Stimulated activated CD4-positive, alpha-beta T cell treated with anti-CD3 and anti-CD28 coated beads, Interleukin-2, amount 100 ng/mL, for 24 hours (primary cell): ENCODE results near the gene NADSYN1.
A peak's percentile ranks its signal among the peaks of the same experiment; 100 is the strongest.

ENCODE experiments used
- DNase-seq, 2 donors: peaks; one replicate each; pipeline ENCODE4 v3.0.0-alpha.2; 2020

Gene NADSYN1

DNA sequence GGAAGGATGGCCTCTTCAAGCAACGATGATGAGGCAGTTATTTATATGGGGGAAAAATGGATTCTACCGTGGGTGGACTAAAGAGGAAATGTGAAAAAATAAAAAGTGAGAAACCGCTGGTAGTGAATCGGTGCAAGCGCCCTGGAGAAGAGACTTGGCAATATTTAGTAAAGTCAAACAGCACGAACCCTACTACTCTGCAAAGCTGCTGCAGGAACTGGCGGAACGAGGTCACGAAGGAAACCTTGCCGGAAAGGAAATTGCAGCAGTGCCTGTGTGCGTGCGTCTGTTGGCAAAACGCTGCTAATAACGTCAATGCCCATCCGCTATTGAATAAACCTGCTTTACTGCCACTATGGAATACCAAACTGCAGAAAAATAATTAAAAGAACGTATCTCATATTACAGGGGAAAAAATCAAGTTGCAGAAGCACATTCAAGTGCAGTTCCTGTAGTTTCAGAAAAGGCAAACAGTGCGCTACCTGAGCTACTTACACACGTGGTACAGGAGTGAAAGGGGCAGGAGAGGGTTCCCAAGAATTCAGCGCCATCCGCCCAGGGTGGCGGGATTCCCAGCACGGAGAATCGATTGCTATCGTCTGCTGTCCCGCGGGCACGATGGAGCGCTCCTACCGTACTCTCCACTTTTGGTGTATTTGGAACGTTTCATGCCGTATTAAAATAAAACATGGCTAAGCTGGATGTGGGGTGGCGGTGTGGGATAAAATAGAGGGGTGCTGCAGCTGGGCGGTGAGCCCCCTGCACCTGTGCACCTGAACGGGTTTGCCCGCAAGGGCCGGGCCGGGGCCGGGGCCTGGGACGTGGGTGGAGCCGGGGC lies 585 bp upstream of the NADSYN1 start:
- peak; percentile 47 to 51 for DNase-seq

DNA sequence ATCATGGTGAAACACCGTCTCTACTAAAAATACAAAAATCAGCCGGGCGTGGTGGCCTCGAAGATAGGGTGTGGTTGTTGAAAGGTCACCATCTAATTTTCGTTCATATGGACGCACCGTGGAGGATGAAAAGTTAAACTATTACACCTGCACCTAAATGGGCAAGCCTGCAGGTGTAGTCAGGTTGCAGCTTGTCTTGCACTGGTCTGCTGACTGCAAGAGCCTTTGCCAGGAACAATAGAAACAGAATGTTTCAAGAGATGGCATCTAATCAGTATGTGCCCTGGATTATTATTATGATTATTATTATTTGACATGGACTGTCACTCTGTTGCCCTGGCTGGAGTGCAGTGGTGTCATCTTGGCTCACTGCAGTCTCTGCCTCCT lies 908 bp downstream of the NADSYN1 start:
- DNase-seq: no peak

DNA sequence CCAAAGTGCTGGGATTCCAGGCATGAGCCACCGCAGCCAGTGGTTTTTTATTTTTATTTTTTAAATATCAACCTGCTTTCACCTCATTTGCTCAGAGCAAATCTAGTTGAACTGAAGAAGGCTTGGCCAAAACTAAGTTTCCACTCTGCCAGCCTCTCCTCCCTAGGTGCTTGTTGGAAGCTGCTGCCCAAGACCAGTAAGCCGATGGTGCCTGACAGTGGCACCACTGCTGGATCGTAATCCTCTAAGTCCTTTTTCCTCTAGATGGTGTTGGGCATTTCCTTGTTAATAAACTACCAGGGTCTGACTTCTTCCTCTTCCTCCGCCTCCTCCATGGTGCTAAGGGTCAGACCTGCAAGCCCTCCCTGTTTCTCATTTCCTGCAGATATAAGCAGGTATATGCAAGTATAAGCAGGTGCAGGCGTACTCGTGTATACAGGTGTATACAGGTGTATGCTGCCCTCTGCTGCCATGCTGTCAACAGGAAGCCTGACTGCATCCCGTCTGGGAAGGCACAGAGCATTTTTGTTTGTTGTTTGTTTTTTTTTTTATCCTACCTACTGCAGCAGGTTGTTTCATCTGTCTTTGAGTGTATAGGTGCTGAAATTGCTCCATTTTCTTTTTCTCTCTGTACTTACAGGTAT lies 1.6 kb downstream of the NADSYN1 start:
- DNase-seq: peak in 1 of 2 donors; percentile 26

DNA sequence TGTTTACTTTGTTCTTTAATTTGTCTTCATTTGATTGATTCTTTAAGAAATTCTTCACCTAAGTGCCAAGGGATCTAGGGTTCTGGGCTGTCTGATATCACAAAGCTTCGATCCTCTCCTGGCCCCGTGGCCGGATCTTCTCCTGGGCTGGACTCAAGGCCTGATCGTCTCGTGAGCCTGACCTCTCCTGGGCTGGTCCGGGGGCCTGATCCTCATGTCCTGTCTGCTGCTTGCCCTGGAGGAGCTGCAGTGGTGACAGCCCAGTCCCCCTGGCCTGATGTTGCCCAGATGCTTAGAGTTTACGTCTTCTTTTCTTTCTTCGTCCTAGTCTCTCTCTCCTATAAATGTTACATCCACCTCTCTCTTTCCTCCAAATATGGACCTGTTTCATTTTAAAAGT lies 3.3 kb downstream of the NADSYN1 start:
- no peak for DNase-seq

DNA sequence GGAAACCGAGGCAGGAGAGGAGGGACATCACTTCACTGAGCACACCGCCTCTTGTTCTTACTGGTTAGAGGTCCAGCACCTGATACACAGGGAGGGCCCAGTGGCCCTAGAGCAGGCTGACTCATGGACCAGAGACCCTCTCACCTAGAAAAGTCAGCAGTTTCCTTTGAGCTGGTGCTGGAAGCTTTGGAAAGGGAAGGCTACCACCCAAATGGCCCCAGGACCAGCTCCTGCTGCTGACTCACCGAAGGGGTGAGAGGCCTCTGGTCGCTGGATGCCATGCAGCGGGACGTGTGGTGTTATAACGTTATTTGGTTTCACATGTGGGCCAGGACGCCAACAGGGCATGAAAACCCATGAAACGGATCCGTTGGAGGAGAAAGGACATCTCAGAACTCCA lies 3.8 kb downstream of the NADSYN1 start:
- no peak for DNase-seq

DNA sequence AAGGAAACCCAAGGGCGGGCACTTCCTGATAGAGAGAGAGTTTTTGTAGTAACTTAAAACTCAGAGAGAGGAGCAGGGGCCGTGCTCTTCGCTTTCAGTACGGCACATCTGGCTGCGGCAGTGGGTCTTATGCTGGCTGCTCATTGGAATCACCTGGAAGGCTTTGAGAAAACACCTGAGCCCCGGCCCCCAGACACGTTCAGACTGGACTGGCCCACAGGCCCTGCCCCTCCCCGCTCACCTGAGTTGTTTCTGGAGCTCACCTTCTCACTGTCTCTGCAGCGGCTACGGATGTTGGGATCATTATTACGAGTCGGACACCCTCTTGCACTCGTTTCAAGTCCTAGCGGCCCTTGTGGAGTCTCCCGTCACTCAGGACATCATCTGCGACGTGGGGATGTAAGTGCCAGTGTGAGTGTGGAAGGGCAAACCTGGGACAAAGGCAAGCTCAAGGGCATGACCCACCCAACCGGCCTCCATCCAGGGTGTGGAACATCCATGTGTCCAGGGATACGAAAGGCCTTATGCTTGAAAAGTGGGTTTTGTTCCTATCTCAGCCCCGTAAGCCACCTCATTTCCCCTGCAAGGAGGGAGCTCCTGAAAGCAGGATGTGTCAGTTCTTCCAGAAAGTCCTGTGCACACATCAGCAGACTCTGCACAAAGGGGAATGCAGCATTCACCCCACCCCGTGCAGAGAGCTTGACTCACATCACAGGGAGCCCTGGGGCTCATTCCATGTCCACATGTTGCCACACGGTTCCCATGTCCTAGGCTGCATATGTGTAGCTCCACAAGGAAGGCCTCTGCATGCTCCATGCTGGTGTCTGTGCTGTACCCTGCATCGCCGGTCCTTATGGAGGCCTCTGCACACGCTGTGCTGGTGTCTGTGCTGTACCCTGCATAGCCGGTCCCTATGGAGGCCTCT lies 5.4 kb downstream of the NADSYN1 start:
- no peak for DNase-seq

DNA sequence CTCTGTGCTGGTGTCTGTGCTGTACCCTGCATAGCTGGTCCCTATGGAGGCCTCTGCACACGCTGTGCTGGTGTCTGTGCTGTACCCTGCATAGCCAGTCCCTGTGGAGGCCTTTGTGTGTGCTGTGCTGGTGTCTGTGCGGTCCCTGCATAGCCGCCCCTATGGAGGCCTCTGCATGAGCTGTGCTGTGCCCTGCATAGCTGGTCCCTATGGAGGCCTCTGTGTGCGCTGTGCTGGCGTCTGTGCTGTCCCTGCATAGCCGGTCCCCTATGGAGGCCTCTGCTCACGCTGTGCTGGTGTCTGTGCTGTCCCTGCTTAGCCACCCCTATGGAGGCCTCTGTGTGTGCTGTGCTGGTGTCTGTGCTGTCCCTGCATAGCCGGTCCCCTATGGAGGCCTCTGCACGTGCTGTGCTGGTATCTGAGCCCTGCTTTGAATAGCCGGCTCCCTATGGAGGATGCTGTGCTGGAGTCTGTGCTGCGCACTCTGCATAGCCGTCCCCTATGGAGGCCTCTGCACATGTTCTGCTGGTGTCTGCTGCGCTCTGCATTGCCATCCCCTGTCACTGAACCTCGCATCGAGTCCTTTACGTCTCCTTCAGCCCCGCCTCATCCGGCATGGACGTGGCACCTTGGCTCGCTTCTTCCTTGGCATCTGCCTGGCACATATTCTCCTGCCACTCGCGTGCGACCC lies 6.2 kb downstream of the NADSYN1 start:
- no peak for DNase-seq

DNA sequence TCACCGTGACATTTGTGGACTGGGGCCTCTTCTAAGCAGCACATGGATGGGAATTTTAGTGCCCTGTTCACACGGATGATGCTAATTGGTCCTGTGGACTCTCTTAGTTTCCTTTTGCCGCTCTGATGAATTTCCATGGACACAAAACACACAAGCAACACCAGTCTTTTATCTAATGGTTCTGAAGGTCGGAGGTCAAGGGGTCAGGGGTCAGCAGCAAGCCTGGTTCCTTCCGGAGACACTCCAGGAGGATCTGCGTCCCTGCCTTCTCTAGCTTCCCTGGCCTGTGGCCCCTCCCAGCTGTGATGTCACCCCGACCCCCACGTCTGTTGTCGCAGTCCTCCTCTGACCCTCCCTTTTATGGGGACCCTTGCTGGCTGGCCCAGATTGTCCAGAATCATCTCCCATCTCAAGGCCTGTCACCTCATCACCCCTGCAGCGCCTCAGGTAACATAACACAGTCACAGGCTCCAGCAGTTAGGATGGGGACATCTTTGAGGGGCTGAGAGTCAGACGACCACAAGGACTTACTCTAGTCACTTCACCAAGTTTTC lies 6.8 kb downstream of the NADSYN1 start:
- no peak for DNase-seq

DNA sequence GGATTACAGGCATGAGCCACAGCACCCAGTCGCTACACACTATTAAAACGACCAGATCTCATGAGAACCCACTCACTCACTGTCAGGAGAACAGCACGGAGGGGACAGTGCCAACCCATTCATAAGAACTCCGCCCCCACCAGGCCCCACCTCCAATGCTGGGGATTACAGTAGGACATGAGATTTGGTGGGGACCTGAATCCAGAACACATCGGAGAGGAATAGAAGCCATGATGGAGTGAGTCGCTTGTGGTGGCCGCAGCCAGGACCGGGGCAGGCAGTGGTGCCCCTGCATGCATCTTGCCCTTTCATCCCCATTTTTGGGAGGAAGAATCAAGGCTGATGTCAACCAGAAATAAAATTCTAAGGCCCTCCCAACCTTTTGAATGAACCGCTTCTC lies 8.7 kb downstream of the NADSYN1 start:
- DNase-seq: no peak

DNA sequence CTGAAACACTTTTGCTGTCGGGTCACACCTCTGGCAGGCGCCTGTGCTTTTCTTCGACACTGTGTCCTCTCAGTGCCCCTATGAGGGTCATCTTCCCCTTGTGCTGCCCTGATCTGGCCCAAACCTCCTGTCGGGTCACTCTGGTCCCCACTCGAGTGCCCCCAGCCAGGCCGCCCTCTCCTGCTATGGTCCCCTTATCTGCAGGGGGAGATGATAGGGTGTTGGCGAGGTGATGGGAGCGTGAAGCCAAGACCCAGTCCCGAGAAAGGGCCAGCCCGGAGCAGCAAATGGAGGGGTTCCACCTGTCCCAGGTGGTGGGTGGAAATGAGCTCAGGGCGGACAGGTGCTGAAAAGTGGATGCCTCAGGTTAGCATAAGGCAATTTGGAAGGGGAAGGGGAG lies 9.7 kb downstream of the NADSYN1 start:
- DNase-seq: no peak

DNA sequence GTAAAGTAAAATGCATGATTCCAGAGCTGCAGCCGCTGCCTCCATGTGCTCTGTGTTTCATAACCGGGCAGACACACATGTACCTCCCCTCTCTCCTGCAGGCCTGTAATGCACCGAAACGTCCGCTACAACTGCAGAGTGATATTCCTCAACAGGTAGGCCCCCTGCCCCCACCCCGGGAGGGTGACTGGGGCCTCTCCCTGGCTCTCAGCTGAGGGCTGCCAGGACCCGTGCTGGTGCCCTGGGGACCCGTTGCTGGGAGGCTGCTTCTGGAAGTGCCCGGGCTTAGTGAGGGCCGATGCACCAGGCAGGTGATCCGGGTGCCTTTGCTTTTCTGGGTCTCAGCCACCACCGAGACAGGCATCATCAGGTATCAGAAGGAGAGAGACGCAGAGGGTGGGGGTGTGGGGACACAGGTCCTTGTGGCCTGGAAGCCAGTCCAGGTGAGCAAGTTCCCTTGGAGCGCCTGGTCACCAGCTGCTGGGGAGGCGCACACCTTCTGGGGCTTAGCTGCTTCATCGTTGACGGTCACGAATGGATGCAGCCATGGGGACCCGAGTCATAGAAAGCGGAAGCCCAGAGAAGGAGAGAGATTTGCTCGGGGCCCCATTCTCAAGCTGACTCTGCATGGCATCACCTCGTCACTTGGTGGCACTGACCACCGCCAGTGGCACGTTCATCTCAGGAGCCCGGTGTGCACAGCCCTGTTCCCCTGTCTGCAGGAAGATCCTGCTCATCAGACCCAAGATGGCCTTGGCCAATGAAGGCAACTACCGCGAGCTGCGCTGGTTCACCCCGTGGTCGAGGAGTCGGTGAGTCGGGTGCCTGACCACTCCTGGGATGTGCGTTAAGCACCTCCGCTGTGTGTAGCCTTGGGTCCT lies 10.6 kb downstream of the NADSYN1 start:
- no peak for DNase-seq

DNA sequence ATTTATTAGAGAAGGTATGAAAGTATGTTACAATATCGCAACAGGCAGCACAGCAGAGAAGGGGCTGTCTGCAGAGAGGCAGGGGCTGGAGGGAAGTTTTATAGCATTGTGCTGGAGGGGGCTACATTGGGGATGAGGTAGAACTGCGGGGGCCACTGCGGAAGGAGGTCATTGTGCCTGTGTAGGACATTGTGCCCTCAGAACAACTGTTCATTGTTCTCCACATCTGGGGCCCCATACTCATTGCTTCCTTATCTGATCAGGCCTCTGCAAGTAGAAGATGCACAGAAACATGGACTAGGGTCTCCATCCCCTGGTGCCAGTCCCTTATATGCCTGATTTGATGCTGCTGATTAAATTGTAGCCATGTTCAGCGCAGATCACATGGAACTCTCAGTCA lies 12.1 kb downstream of the NADSYN1 start:
- no peak for DNase-seq

DNA sequence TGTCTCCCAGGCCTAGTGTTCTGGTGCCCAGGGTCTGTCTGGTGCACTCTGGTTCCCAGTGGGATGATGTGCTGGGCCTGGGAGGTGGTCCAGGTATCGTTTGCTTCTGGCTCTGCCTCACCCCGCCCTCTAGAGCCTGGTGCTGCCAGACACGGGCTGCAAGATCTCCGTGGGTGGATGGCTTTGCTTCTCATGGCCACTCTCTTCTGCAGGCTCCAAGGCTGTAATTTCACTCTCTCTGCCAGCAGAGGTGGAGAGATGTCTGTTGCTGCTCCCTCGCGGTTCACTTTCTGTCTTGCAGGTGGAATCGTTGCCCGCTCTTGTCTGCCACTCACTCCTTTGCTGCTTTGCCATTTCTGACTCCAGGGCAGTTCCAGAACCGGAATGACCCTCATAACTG lies 13.4 kb downstream of the NADSYN1 start:
- DNase-seq: no peak

DNA sequence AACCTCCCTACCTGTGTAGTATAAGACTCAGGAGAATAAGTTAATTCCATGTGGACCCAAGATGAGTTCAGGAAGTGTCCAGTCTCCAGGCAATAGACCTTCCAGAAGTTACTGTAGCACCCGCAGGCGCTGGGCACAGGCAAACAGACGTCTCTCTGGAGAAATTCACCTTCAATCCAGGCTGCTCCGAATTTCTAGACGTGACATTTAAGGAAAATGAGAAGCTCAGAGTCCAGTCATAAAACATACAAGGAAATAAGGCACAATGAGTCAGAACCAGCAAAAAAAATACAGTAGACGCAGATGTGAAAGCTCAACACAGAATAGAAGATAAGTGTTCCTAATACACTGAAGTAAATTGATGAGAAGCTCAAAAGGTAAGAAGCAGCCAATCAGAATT lies 14.2 kb downstream of the NADSYN1 start:
- DNase-seq: no peak

DNA sequence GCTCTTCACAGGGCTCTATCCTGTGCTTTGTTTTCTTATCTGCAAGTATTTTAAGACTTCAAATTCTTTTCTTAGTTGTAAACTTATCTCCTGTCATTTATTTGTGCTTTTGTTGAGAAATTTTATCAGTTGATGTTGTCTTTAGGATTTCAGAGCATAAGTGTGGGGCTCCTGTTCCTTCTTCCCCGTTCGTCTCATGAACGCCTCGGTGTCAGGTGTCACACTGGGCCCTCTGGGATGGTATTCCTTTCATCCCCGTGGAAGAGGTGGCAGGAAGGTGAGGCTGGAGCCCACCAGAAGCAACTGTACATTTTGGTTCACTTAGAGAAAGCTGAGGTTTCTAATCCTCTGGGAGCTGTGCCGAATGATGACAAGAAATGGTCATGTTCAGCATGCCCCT lies 17.9 kb downstream of the NADSYN1 start:
- no peak for DNase-seq

DNA sequence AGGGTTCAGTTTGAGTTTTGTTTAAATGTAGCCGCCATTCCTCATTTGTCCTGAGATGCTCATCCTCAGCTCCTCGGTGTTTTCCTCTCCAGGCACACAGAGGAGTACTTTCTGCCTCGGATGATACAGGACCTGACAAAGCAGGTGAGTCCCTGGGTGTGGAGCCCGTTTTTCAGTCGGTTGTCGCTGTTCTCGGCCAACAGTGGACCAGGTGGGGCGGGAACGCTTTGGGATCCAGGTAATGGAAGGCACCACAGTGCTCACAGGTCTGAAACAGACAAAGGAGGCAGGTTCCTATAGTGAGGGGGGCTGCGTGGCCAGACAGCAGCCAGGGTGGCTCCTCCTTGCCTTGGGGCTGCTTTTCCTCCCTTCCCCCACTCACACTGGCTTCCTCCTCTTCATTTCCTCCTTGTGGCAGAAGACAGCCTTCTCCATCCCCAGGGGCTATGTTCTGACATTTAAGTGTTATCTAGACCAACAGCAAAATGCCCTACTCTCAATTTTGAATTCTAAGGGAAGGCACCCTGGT lies 19.4 kb downstream of the NADSYN1 start:
- no peak for DNase-seq

DNA sequence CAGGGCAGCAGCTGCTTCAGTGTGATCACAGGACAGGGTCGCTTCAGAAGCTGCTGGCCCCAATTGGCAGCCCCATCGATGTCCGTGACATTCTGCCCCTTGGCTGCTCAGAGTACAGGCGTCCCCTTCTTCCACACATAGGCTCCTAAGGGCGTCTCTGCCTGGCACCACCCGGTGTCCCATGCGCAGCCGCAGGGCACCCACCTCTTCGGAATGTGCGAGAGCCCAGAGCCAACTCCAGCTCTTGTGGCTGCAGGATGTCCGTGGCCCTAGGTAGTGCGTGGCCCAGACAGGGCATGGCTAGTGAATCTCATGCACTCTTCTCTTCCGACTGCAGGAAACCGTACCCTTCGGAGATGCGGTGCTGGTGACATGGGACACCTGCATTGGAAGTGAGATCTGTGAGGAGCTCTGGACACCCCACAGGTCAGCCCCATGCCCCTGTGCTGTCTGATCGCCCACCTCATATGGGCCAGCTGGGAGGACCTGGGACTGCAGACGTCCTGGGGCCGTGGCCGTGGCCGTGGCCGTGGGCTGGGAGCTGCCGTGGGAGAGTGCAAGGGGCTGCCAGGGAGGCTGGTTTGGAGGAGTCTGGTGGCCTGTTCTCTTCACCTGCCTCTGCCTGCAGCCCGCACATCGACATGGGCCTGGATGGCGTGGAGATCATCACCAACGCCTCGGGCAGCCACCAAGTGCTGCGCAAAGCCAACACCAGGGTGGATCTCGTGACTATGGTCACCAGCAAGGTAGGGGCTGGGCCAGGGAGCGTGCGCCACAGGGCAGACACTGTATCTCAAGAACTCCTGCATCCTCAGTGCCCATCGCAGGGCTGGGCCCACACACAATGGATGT lies 20.2 kb downstream of the NADSYN1 start:
- DNase-seq: no peak

DNA sequence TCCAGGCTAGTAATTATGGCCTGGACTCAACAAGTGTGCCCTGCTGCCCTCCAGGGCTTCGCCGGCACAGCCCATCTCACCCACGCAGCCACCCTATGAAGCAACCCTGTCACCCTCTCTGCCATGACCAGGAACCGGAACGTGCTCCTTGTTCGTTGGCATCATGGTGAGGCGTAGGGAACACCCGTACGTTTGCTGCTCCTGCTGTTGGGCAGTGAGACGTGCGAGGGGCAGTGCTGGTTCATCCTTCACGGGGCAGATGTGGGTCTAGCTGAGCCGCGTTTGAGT lies 20.7 kb downstream of the NADSYN1 start:
- no peak for DNase-seq

DNA sequence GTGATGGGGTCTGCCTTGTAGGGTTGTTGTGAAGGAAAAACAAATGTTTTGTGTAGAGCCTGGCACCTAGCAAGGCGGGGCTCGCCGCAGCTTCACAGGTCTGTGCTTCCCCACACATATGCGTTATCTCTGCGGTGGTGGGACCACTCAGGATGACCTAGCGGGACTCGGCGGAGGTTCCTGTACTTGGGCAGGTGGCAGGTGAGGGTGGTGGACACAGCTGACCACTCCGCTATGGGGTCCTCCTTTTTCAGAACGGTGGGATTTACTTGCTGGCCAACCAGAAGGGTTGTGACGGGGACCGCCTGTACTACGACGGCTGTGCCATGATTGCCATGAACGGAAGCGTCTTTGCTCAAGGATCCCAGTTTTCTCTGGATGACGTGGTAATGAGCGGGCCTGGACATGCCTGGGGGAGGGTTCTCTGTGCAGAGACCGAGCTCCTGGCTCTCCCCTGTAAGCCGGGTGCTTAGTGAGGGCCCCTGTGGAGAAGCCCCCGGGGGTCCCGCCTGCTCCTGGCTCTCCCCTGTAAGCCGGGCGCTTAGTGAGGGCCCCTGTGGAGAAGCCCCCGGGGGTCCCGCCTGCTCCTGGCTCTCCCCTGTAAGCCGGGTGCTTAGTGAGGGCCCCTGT lies 21.3 kb downstream of the NADSYN1 start:
- DNase-seq: no peak
